GM23338 (cell line): ENCODE measurements around the gene DACH1.

Experiments used
- CTCF ChIP-seq, 2 experiments: fragments of 200-600 bp in 1 of 2; sonication (generic) in 1 of 2; conservative IDR thresholded peaks; 2 replicates each; pipeline versions ENCODE4 v1.5.1 to v1.6.1; 2016 to 2017; ENCODE audit warnings: antibody characterized with exemption in 2 of 2, low read depth in 2 of 2, mild to moderate bottlenecking in 2 of 2, moderate library complexity in 1 of 2
- EZH2 ChIP-seq: fragments of 200-600 bp; sonication (generic); IDR thresholded peaks from one replicate; pipeline ENCODE4 v1.8.0; 2017; ENCODE audit warnings: antibody characterized with exemption, mild to moderate bottlenecking, low read depth; ENCODE audit not compliant: unreplicated experiment
- EZH2phosphoT487 ChIP-seq: fragments of 200-600 bp; sonication (generic); IDR thresholded peaks from one replicate; pipeline ENCODE4 v1.8.1; 2018; ENCODE audit warnings: antibody characterized with exemption; ENCODE audit not compliant: unreplicated experiment
- JUNB ChIP-seq: IDR thresholded peaks from one replicate; pipeline ENCODE4 v1.6.1; 2016; ENCODE audit warnings: antibody characterized with exemption; ENCODE audit not compliant: unreplicated experiment
- POLR2AphosphoS5 ChIP-seq: IDR thresholded peaks from 2 replicates; pipeline ENCODE4 v1.6.1; 2016; ENCODE audit warnings: antibody characterized with exemption, low read depth
- REST ChIP-seq: IDR thresholded peaks from one replicate; pipeline ENCODE4 v1.6.1; 2018; ENCODE audit warnings: antibody characterized with exemption; ENCODE audit not compliant: unreplicated experiment
- STAT1 ChIP-seq: IDR thresholded peaks from one replicate; pipeline ENCODE4 v1.6.1; 2016; ENCODE audit warnings: antibody characterized with exemption; ENCODE audit not compliant: unreplicated experiment

GRCh38 chr13:71912524-71912923 lies 45.5 kb upstream of the DACH1 start:
- no peak for TF ChIP-seq CTCF (conservative IDR thresholded peaks at IDR 0.05; ENCODE audit: low read depth in 2 of 2)
- no peak for TF ChIP-seq REST
- no peak for TF ChIP-seq POLR2AphosphoS5
- TF ChIP-seq EZH2 = no peak
- TF ChIP-seq EZH2phosphoT487 = no peak
- no peak for TF ChIP-seq STAT1
- no peak for TF ChIP-seq JUNB
